Activated CD8-positive, alpha-beta T cell treated with anti-CD3 and anti-CD28 coated beads, Interleukin-2, amount 10 ng/mL, durations not matched to agents 7 days and 5 days (primary cell): ENCODE measurements around the gene PHOX2B. TPM values are rescaled to one million over a fixed set of nuclear protein-coding genes. Genes with fewer than 3 reads are reported as not detected.

Experiments
- ATAC-seq: fragments of 150-1000 bp; cut with Tn5 transposase; one replicate; pipeline ENCODE4 v1.10.0; 2021; ENCODE audit warnings: moderate library complexity
- CTCF ChIA-PET: fragments of 350-600 bp; sonication (Branson Sonifier 250); formaldehyde crosslinking; loops from one replicate; lab custom pipeline; 2021; ENCODE audit warnings: antibody characterized with exemption; lab: Charles Lee
- POLR2A ChIA-PET: fragments of 350-600 bp; sonication (Branson Sonifier 250); formaldehyde crosslinking; loops from one replicate; lab custom pipeline; 2021; ENCODE audit warnings: antibody characterized with exemption; lab: Charles Lee
- DNase-seq: peaks from one replicate; pipeline ENCODE4 v3.0.0-alpha.2; 2020
- H3K27ac Mint-ChIP-seq: one replicate; pipeline ENCODE4 v1.8.0; 2021; ENCODE audit warnings: mild to moderate bottlenecking, mixed read lengths
- H3K27me3 Mint-ChIP-seq: one replicate; pipeline ENCODE4 v1.8.0; 2021; ENCODE audit warnings: low read depth, mixed read lengths
- H3K36me3 Mint-ChIP-seq: one replicate; pipeline ENCODE4 v1.8.0; 2021; ENCODE audit warnings: low read depth, mixed read lengths
- H3K4me1 Mint-ChIP-seq: one replicate; pipeline ENCODE4 v1.8.0; 2021; ENCODE audit warnings: low read depth, mixed read lengths
- H3K4me3 Mint-ChIP-seq: one replicate; pipeline ENCODE4 v1.8.0; 2021; ENCODE audit warnings: mild to moderate bottlenecking, mixed read lengths
- H3K9me3 Mint-ChIP-seq: one replicate; pipeline ENCODE4 v1.8.0; 2022; ENCODE audit warnings: mixed read lengths; ENCODE audit not compliant: insufficient read depth
- total RNA-seq, 2 experiments: library from RNA; stranded (reverse); gene quantifications; one replicate each; pipeline ENCODE4 v1.2.3, GENCODE V29; 2021

The PHOX2B gene
- total RNA-seq, result not detected

GRCh38 chr4:41748571-41749475 lies at the start of gene PHOX2B:
Gene PHOX2B, minus strand, starts transcription at chr4:41748725. Its CDS starts 115 bp downstream, at chr4:41748610.
- ATAC-seq (no peak), DNase-seq (no peak)
- POLR2A ChIA-PET, result no interaction called here
- CTCF ChIA-PET, result no interaction called here
- Mint-ChIP-seq H3K4me3 (no peak within 1 kb of the TSS), H3K4me1 (no peaks in the 10 kb centered on the region), H3K27ac (peak within 1 kb of the TSS; percentile 6), H3K27me3 (peaks cover 83% of the 10 kb centered on the region), H3K9me3 (peaks cover 3% of the 10 kb centered on the region), H3K36me3 (peaks cover 6% of the 10 kb centered on the region)

- ChIA-PET POLR2A (no interaction called here), CTCF (no interaction called here)
- H3K9me3 Mint-ChIP-seq, result no peaks in the 10 kb centered on the region
- H3K36me3 Mint-ChIP-seq, result no peaks in the 10 kb centered on the region
- H3K27me3 Mint-ChIP-seq, result peaks cover 2% of the 10 kb centered on the region
- ATAC-seq (no peak), DNase-seq (no peak)
- no peak overlapping the region for H3K4me3 Mint-ChIP-seq
- H3K4me1 Mint-ChIP-seq, result no peaks in the 10 kb centered on the region
- no peak overlapping the region for H3K27ac Mint-ChIP-seq
Measured at GRCh38 chr4:41797260-41797659, 48.7 kb upstream of the PHOX2B start.

- no peaks in the 10 kb centered on the region for H3K9me3 Mint-ChIP-seq
- H3K4me3 Mint-ChIP-seq, result no peak overlapping the region
- ChIA-PET POLR2A (no interaction called here), CTCF (no interaction called here)
- peaks cover 4% of the 10 kb centered on the region for H3K27me3 Mint-ChIP-seq
- no peak overlapping the region for H3K27ac Mint-ChIP-seq
- H3K36me3 Mint-ChIP-seq, result no peaks in the 10 kb centered on the region
- DNase-seq (no peak), ATAC-seq (no peak)
- no peaks in the 10 kb centered on the region for H3K4me1 Mint-ChIP-seq
Measured at GRCh38 chr4:41796545-41797210, 48.2 kb upstream of the PHOX2B start.

DNA sequence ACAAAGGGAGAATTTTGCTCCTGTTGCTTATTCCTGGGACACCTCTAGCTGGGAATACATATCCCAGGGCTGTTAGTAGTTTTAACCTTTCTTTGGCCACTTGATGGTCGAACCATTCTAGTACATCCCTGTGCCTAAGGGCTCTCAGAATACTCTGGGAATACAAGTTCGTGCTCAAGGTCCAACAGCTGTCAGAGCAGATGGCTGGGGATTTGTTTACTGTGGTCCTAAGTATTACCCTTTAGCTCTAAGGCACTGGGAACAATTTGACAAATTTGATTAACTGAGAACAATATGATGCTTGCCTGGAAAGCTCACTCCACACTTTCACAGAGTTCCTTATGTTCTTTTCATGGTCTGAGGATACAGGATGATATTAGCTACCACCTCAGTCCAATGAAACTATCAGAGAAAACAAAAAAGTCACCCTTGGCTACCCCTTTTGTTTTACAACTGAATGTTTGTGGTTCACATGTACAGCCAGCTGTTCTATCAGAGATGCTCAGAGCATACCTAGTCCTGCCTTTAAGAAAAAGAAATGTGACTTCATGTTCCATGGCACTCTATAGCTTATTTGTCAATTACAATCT lies 47.4 kb upstream of the PHOX2B start:
- Mint-ChIP-seq H3K4me1 (no peaks in the 10 kb centered on the region), H3K4me3 (no peak overlapping the region), H3K27me3 (peaks cover 4% of the 10 kb centered on the region), H3K9me3 (no peaks in the 10 kb centered on the region), H3K27ac (no peak overlapping the region), H3K36me3 (no peaks in the 10 kb centered on the region)
- CTCF ChIA-PET, result no interaction called here
- ATAC-seq, result no peak
- POLR2A ChIA-PET, result no interaction called here
- DNase-seq, result no peak

DNA sequence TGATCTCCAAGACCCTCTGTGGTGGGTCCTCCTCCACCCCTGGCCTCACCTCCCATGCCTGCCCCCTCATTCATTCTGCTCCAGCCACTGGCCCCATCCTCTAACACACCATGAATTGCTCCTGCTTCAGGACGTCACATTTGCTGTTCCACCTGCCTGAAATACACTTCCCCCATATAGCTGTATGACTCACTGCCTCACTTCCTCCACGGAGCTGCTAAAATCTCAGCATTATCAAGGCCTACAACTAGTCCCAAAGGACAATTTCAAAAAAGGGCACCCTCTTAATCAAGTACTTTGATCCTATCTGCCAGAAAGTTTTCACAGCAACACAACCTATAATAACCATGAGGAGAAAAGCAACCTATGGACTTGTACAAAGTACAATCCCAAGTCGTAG lies 43.6 kb upstream of the PHOX2B start:
- Mint-ChIP-seq H3K36me3 (no peaks in the 10 kb centered on the region), H3K4me3 (no peak overlapping the region), H3K9me3 (no peaks in the 10 kb centered on the region), H3K4me1 (no peaks in the 10 kb centered on the region), H3K27ac (no peak overlapping the region), H3K27me3 (peaks cover 4% of the 10 kb centered on the region)
- POLR2A ChIA-PET, result no interaction called here
- DNase-seq, result no peak
- CTCF ChIA-PET, result no interaction called here
- no peak for ATAC-seq

DNA sequence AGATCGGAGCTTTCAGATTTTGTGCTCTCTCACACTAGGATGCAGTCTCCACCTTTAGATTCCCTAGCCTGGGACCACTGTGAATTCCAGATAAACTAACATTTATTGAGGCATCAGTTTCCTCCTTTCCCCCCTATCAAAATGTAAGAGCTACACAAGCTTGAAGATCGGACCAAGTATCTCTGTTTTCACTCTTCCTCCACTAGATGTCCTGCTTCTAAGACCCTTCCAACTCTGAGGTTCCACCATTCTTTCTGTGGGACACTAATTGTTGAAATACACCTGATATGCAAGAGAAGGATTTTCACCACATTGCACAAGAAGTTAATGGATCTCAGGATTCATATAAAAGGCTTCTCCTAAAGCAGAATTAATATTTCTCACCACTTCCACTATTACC lies 43.0 kb upstream of the PHOX2B start:
- CTCF ChIA-PET, result no interaction called here
- Mint-ChIP-seq H3K9me3 (no peaks in the 10 kb centered on the region), H3K4me1 (no peaks in the 10 kb centered on the region), H3K27ac (no peak overlapping the region), H3K4me3 (no peak overlapping the region), H3K36me3 (no peaks in the 10 kb centered on the region), H3K27me3 (peaks cover 4% of the 10 kb centered on the region)
- POLR2A ChIA-PET, result no interaction called here
- ATAC-seq (no peak), DNase-seq (no peak)

GRCh38 chr4:41787931-41788330 lies 39.4 kb upstream of the PHOX2B start:
- no peaks in the 10 kb centered on the region for H3K36me3 Mint-ChIP-seq
- H3K9me3 Mint-ChIP-seq, result no peaks in the 10 kb centered on the region
- POLR2A ChIA-PET, result no interaction called here
- no peak for ATAC-seq
- H3K4me3 Mint-ChIP-seq, result no peak overlapping the region
- no peaks in the 10 kb centered on the region for H3K4me1 Mint-ChIP-seq
- CTCF ChIA-PET, result no interaction called here
- H3K27ac Mint-ChIP-seq, result no peak overlapping the region
- H3K27me3 Mint-ChIP-seq, result peaks cover 2% of the 10 kb centered on the region
- DNase-seq, result no peak

DNA sequence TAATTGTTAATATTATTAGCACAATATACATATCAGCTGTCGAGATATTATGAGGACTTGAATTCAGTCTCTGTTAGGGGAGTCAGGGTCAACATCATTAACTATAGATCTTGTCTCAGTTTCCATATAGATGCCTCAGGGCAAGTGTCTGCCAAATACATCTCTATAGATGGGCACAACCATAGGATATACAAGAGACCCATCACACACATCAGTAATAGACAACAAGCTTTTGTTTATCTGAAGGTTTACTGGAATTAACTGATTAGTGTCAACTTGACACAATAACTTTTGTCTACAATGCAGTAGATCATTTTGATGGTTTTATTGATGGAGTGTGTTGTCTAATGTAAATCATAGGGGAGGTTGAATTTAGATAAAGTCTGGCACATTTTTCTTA lies 37.1 kb upstream of the PHOX2B start:
- H3K27ac Mint-ChIP-seq, result no peak overlapping the region
- no peaks in the 10 kb centered on the region for H3K4me1 Mint-ChIP-seq
- ChIA-PET POLR2A (no interaction called here), CTCF (no interaction called here)
- no peak overlapping the region for H3K4me3 Mint-ChIP-seq
- H3K9me3 Mint-ChIP-seq, result no peaks in the 10 kb centered on the region
- no peaks in the 10 kb centered on the region for H3K27me3 Mint-ChIP-seq
- no peak for DNase-seq
- H3K36me3 Mint-ChIP-seq, result no peaks in the 10 kb centered on the region
- ATAC-seq, result no peak

DNA sequence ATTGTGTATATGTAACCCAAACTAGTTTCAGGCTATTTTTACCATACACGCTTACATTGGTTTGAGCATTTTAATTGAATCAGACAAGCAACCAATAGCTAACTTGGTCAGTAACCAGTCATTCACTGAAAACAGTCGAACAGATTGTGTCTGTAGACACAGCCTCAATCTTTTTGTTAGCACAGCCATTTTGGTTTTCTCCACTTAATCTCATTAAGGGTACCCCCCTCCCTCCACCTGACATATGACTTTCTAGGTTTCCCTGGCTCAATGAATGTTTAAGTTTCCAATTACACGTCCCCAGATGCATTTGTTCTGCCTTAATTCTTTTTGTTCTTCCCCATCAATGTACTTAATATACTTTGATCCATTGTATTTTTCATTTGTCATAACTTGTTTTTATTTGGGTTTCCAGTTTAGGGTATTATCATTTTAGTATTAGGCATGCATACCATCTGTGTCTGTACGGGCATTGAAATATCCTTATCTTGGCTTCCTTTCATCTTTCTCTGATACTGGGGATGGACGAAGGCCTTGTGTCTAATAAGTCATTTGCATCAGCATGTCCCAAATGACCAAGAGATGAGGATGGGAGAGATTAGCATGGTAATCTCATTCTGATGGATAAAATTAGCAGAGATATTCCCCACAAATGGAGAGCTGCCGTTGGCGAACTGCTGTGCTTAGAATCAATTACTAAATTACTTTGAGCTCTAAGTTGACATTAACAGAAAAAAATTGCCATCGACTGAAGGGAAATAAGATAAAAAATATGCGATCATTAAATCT lies 35.9 kb upstream of the PHOX2B start:
- CTCF ChIA-PET, result no interaction called here
- POLR2A ChIA-PET, result no interaction called here
- Mint-ChIP-seq H3K27me3 (no peaks in the 10 kb centered on the region), H3K4me3 (no peak overlapping the region), H3K27ac (no peak overlapping the region), H3K36me3 (no peaks in the 10 kb centered on the region), H3K4me1 (no peaks in the 10 kb centered on the region), H3K9me3 (no peaks in the 10 kb centered on the region)
- ATAC-seq (no peak), DNase-seq (no peak)

DNA sequence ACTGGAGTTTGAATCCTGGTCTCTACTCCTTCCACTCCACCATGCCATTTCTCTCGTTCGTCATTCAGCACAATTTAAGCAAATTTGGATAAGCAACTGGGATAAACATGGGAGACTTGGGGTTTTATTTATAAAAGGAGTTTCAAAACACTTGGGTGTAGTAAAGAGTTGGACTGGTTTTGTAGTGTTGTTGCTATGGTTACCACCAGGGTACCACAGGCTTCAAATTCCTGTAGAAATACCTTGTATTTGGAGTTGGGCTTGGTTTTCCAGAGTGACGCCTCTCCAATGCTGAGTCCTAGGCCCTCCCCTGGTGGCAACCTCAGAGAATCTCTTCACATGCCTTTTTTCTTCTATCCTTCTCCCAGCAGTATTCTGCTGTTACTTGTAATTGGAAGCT lies 27.9 kb upstream of the PHOX2B start:
- H3K36me3 Mint-ChIP-seq, result no peaks in the 10 kb centered on the region
- no peak overlapping the region for H3K27ac Mint-ChIP-seq
- ATAC-seq, result no peak

GRCh38 chr4:41763729-41764128 lies 15.2 kb upstream of the PHOX2B start:
- no peak for ATAC-seq
- H3K36me3 Mint-ChIP-seq, result no peaks in the 10 kb centered on the region
- POLR2A ChIA-PET, result no interaction called here
- no peaks in the 10 kb centered on the region for H3K4me1 Mint-ChIP-seq
- H3K27ac Mint-ChIP-seq, result no peak overlapping the region
- DNase-seq, result no peak
- H3K4me3 Mint-ChIP-seq, result no peak overlapping the region
- CTCF ChIA-PET, result no interaction called here
- H3K9me3 Mint-ChIP-seq, result no peaks in the 10 kb centered on the region
- no peaks in the 10 kb centered on the region for H3K27me3 Mint-ChIP-seq

More for the DNA sequence above, 27.9 kb upstream of the PHOX2B start:
- DNase-seq, result no peak
- ChIA-PET POLR2A (no interaction called here), CTCF (no interaction called here)
- no peaks in the 10 kb centered on the region for H3K9me3 Mint-ChIP-seq
- no peaks in the 10 kb centered on the region for H3K4me1 Mint-ChIP-seq
- no peak overlapping the region for H3K4me3 Mint-ChIP-seq
- H3K27me3 Mint-ChIP-seq, result no peaks in the 10 kb centered on the region
